ENCODE results near the gene SPINK4.

The SPINK4 gene

DNA sequence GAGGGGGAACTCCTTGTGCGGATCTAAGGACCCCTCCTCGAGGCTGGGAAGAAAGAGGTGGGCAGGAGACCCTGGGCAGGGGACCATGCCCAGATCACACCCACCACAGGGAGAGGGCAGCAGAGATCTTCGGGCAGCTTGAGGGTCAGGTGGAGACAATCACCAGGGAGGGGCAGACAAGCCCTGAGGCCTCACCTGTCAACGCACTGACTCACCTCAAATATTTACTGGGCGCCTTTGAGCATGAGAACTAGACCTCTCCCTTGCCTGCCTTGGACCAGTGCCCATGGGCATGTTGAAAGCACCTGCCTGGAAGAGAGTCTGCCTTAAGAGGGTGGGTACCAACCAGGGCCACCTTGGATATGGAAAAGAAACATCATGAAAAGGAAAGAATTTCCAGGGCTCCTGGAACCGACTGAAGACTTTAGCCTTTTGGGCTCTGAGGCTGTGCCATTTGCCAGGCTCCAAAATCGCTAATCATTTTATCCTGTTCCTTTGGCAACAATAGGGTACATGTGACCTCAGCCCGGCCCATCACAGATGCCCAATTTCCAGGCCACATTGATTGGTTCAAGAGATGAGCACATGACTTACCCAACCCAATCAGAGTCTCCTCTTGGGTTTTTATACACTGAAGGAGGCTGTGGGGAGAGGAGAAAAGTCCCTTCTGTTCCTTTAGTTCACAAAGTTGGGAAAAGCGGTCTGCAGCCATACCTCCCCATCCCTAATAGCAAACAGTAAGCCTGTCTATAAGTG lies 10.4 kb upstream of the SPINK4 start:
- DNase-seq: no peak

- DNase-seq: no peak
Measured at GRCh38 chr9:33230756-33231622, 9.0 kb upstream of the SPINK4 start.

DNA sequence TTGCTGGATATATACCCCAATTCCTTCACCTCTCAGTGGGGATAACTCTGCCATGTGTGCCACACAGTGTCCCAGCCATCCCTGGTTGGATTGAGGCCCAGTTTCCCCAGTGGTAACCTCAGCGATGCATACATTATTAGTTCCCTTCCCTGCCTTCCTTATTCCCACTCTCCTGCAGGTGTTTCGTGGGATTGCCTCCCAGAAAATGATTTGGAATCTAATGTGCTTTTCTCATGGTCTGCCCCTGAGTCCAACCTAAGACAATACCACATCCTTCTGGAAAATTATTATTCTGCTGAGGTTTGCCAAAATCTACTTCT lies 8.4 kb upstream of the SPINK4 start:
- DNase-seq: no peak

- DNase-seq: no peak
Measured at GRCh38 chr9:33232815-33233214, 7.2 kb upstream of the SPINK4 start.

GRCh38 chr9:33233626-33234342 lies 6.2 kb upstream of the SPINK4 start:
- peak in 1 of 51 donors; percentile 6 for DNase-seq

- DNase-seq: no peak
Measured at GRCh38 chr9:33234511-33235467, 5.2 kb upstream of the SPINK4 start.

GRCh38 chr9:33236571-33236970 lies 3.4 kb upstream of the SPINK4 start:
- DNase-seq: no peak

GRCh38 chr9:33241298-33241697 lies 1.3 kb downstream of the SPINK4 start:
- no peak for DNase-seq

GRCh38 chr9:33242609-33243134 lies 2.7 kb downstream of the SPINK4 start:
- DNase-seq: no peak

DNA sequence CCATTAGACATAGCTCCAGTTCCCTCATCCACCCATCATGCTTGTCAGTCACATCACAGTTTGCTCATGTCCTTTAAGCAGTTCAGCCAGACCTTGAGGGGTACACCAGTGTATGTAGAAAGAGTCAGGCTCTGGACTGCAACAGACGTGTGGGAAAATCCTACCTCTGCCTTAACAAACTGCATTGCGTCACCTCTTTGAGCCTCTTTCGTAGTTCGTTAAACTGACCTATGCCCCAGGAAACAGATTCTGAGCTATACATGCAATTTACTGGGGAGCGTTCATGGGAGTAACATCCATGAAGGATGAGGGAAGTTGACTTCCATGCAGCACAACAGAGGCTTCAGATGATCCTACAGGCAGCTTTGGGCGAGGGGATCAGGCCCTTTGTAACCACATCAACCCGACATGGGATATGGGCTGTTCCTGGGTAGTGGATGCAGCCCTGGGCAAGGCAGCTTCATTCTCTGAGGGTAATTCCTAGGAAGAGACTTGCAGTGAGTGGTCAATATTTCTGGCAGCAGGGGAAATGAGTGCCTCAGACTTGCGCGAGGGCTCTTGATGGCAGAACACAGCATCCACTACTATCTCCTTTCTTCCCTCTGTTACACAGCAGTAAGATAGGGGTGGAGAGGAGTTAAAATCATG lies 4.3 kb downstream of the SPINK4 start:
- no peak for DNase-seq

- DNase-seq: no peak
Measured at GRCh38 chr9:33245341-33245740, 5.4 kb downstream of the SPINK4 start.

- no peak for DNase-seq
Measured at GRCh38 chr9:33246269-33246860, 6.4 kb downstream of the SPINK4 start.

GRCh38 chr9:33248606-33249005 lies 8.6 kb downstream of the SPINK4 start:
- DNase-seq: no peak

- no peak for DNase-seq
Measured at GRCh38 chr9:33249087-33249658, 9.2 kb downstream of the SPINK4 start.

DNA sequence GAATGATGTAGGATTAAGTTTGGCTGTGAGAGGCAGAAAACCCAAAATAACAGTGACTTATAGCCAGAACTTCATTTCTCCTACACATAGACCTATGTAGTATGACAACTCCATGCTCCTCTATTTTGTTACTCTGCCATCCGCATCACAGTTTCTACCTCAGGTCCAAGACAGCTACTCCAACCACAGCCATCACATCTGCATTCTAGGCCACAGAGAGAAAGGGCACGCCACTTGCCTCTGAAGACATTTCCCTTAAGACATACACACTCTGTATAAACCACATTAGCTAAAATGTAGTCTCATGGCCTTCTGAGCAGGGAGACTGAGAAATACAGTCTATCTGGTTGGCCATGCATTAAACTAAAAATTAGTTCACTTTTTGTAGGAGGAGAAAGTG lies 10.0 kb downstream of the SPINK4 start:
- no peak for DNase-seq

- no peak for DNase-seq
Measured at GRCh38 chr9:33250458-33250995, 10.6 kb downstream of the SPINK4 start.

DNA sequence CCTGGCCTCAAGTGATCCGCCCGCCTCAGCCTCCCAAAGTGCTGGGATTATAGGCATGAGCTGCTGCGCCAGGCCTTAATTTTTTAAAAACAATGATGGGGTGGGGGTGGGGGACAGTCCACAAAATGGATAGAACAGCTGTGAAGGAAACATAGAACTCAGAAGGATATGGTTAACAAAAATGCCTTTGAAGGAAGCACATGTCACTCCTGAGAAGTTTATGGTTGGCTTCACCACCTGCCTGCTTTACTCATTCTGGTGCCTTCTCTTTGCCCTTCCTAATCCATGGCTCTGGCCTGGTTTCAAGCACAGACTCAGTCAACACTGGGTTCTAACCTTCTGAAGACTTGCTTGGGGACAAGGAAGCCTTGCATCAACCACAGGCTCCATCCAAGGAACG lies 14.2 kb downstream of the SPINK4 start:
- no peak for DNase-seq

GRCh38 chr9:33255014-33255413 lies 15.0 kb downstream of the SPINK4 start:
- DNase-seq: no peak

GRCh38 chr9:33255471-33255870 lies 15.5 kb downstream of the SPINK4 start:
- no peak for DNase-seq

Measured in hypothalamus (tissue), 51 donors.